Esophagus squamous epithelium (tissue), 5 donors: ENCODE results near the gene VPS26B. TPM values are rescaled to one million over a fixed set of nuclear protein-coding genes. Genes with fewer than 3 reads are reported as not detected.

ENCODE experiments used
- DNase-seq: peaks from one replicate; lab custom pipeline; 2025; lab: John Stamatoyannopoulos, UW
- H3K27ac ChIP-seq, 4 donors: fragments of 200-600 bp; sonication (generic); one replicate each; pipeline ENCODE4 v1.5.1; 2016 to 2019; ENCODE audit warnings: mild to moderate bottlenecking in 1 of 4
- H3K27me3 ChIP-seq, 4 donors: fragments of 200-600 bp; sonication (generic); 1 replicate in 3 of 4; 2 replicates in 1 of 4; pipeline versions ENCODE4 v1.5.1 to v1.6.0; 2017 to 2021; ENCODE audit warnings: antibody characterized with exemption in 1 of 4
- H3K36me3 ChIP-seq, 3 donors: fragments of 200-600 bp; sonication (generic); one replicate each; pipeline ENCODE4 v1.5.1; 2016 to 2019
- H3K4me1 ChIP-seq, 3 donors: fragments of 200-600 bp; sonication (generic); one replicate each; pipeline ENCODE4 v1.5.1; 2017 to 2019
- H3K4me3 ChIP-seq, 4 donors: fragments of 200-600 bp; sonication (generic); 1 replicate in 3 of 4; 2 replicates in 1 of 4; pipeline ENCODE4 v1.5.1; 2016 to 2019; ENCODE audit warnings: mild to moderate bottlenecking in 2 of 4, moderate library complexity in 1 of 4
- H3K9me3 ChIP-seq, 3 donors: fragments of 200-600 bp; sonication (generic); one replicate each; pipeline ENCODE4 v1.5.1; 2016 to 2019
- POLR2A ChIP-seq, 4 donors: fragments of 450-650 bp; IDR thresholded peaks; one replicate each; pipeline ENCODE4 v1.6.1; 2017; ENCODE audit warnings: antibody characterized with exemption in 4 of 4, mild to moderate bottlenecking in 4 of 4, moderate library complexity in 3 of 4
- WGBS, 2 donors: methylation state at CpG; one replicate each; pipeline ENCODE4 v1.1.5; 2018; 5-methylcytosine and 5-hydroxymethylcytosine counted together
- intact Hi-C: fragments of 100-400 bp; cut with DNase I; formaldehyde crosslinking; loops from one replicate; pipeline ENCODE4 v1.15.0; 2022
- total RNA-seq, 4 donors: library from RNA; depleted of rRNA; stranded (reverse); fragments of >200 nt; gene quantifications; one replicate each; pipeline ENCODE4 v1.1.0, GENCODE V29; 2016
- TF ChIP-seq, protein P1 (sequence below), 6 experiments: fragments of 450-650 bp in 4 of 6; fragments of 200-600 bp in 2 of 6; sonication (generic) in 2 of 6; IDR thresholded peaks; one replicate each; pipeline ENCODE4 v1.5.1; 2016 to 2019; ENCODE audit warnings: antibody characterized with exemption in 6 of 6, mild to moderate bottlenecking in 4 of 6, moderate library complexity in 4 of 6
- donor health status: DM: yes; HTN: yes; CAD: no.

The VPS26B gene
- total RNA-seq, 4 donors from 2014 or later = 25.2 to 30.7 (median 25.9) TPM

DNA sequence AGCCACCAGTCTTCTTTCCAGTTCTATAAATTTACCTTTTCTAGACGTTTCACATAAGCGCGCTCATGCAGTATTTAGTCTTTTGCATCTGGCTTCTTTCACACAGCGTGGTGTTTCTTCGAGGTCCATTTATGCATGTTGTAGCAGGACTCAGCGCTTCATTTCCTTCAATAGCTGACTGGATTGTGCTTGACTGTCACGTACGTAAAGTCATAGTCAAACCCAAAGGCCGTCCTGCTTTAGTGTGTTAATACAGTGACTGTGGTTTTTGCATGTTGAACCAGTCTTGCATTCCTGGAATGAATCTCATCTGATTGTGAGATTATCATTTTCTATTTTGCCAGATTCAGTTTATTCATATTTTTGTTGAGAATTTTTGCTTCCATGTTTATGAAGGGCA lies 70.2 kb downstream of the VPS26B start:
- Histone ChIP-seq H3K4me1 (no peaks in the 10 kb centered on the region), H3K27me3 (no peaks in the 10 kb centered on the region), H3K9me3 (no peaks in the 10 kb centered on the region), H3K36me3 (no peaks in the 10 kb centered on the region), H3K4me3 (no peak overlapping the region), H3K27ac (no peak overlapping the region)
- WGBS, 2 donors = 75 to 81% methylated on average over 9 of the region's 9 CpGs
- TF ChIP-seq, protein P1, sequence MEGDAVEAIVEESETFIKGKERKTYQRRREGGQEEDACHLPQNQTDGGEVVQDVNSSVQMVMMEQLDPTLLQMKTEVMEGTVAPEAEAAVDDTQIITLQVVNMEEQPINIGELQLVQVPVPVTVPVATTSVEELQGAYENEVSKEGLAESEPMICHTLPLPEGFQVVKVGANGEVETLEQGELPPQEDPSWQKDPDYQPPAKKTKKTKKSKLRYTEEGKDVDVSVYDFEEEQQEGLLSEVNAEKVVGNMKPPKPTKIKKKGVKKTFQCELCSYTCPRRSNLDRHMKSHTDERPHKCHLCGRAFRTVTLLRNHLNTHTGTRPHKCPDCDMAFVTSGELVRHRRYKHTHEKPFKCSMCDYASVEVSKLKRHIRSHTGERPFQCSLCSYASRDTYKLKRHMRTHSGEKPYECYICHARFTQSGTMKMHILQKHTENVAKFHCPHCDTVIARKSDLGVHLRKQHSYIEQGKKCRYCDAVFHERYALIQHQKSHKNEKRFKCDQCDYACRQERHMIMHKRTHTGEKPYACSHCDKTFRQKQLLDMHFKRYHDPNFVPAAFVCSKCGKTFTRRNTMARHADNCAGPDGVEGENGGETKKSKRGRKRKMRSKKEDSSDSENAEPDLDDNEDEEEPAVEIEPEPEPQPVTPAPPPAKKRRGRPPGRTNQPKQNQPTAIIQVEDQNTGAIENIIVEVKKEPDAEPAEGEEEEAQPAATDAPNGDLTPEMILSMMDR (IDR thresholded peaks at IDR 0.05) = no peak
- no peak for TF ChIP-seq POLR2A (IDR thresholded peaks at IDR 0.05)
- intact Hi-C loops = no loop called here
- no peak for DNase-seq

Other genes starting within 250 kb of the VPS26B start
- gene JAM3, start 155.6 kb upstream of the VPS26B start, total RNA-seq = 10 to 100 TPM in 2 of 4 donors, 1 to 10 TPM in 2; 1.6 to 21.4 (median 7.9) TPM
- gene NCAPD3, start 704 bp upstream of the VPS26B start, total RNA-seq = 10 to 100 TPM in 3 of 4 donors, 1 to 10 TPM in 1; 8.0 to 22.2 (median 17.5) TPM
- gene THYN1, start 28.7 kb downstream of the VPS26B start, total RNA-seq = 10 to 100 TPM; 15.7 to 34.2 (median 26.2) TPM
- gene ACAD8, start 28.9 kb downstream of the VPS26B start, total RNA-seq = 10 to 100 TPM; 11.3 to 25.1 (median 18.2) TPM
- gene GLB1L3, start 51.7 kb downstream of the VPS26B start, total RNA-seq = under 1 TPM in 1 of 4 donors, not detected in 3; under 0.01 TPM
- 1 to 10 TPM; 2.8 to 7.8 (median 3.7) TPM for gene GLB1L2, start 107.3 kb downstream of the VPS26B start, total RNA-seq
- gene B3GAT1, start 187.6 kb downstream of the VPS26B start, total RNA-seq = under 1 TPM in 3 of 4 donors, not detected in 1; 0.09 to 0.94 (median 0.38) TPM